ENCODE results near the gene ATP2B2.

The ATP2B2 gene

DNA sequence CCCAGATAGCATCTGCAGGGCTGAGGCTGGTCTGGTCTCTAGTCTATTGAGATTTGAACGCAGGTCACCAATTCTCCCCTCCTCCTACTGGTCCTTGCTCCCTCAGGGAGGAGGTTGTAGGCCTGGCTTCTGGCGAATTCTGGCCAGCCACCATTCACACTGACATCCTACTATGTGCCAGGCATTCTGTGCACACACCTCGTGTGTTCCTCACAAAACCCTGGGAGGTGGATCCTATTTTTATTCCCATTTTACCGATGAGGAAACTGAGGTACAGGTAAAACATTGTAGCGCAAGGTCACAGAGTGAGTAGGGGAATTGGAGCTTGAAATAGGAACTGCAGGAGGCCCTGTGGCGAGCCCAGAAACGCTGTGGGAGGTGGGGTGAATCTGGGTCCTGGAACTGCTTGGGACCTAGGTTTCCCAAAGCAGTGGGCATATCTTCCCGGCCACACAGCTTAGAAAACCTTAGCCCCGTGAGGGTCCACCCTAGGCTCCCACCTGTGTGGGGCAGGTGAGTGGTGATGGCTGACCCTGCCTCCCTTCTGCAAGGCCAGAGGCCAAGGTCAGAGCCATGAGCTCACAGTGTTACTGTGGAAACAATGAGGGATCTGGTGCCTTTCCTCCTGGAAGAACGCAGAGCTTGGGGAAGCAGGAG is 4.8 kb upstream of the ATP2B2 start:
- no peak for DNase-seq

DNA sequence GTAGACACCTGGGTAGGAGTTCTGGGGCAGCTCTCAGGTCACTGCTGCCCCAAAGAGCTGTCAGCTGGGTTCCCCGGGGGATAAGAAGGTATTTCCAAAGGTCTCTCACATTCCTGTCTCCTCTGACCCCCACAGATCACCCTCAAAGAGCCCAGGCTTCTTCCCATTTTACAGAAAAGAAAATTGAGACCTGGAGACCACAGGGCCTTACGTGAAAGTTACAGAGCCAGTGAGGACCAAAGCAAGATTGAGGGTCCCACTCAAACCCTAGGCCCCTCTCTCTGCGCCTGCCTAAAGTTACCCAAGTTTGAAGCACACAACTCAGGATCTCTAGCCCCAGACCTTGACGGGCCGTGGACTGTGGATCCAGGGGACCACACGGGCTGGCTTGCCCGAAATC is 3.9 kb upstream of the ATP2B2 start:
- DNase-seq: no peak

DNA sequence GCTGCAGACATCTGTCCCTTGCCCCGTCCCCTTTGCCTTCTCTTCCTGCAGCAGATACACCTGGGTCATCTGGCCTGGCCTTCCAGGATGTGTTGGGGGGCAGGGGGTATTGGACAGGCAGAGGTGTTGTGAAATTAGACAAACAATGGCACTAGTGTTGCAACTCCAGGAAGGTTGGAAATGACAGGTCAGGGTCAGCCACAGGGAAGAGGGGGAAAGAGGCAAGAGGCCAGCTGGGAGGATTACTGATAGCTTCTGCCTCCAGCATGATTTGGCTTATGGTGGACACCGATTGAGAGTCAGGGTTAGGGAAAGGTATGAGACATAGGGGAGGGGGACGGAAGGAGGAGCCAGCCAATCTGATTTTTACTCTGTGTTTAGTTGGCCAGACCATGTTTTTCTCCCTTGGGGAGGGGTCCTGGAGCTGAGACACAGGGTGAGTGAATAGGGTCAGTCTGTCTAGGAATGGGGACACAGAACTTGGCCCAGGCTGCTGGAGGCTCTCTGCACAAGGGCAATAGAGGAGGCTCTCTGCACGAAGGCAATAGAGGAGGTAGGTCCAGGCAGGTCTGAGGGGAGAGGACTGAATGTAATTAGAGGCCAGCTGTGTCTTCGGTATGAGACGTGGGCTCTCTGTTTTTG is 3.4 kb upstream of the ATP2B2 start:
- no peak for DNase-seq

DNA sequence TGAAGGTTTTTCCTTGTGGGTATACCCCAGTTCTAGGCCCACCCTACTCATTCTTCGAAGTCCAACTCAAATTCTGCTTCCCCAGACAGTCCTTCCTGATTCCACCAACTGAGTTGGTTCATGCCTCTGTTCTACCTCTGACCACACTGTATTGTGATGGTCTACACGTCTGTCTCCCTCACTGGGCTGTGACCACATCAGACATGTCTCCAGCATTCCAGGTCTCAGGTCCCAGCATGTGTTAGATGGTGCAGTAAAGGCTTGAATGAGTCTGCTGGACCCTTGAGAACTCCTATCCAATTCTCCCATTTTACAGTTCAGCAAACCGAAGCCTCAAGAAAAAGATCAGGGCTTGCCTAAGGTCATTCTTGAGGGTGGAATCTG is 2.8 kb upstream of the ATP2B2 start:
- DNase-seq: no peak

DNA sequence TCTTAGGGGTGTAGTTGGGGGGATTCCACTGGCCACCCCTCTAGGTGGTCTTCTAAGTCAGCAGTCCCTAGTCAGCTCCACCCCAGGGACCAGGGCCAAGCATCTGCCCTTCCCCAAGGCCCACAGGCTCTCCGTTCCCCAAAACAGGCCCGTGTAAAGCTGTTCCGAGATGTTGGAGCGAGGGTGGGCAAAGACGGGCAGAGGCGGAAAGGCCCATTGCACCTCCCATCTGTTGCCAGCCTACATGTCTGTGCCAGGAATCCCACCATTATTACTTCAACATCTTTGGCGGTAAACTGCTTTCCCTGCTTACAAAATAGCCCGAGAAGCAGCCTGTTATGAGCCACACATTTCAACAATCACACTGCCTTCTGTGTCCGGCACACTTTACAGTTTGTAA is 1.9 kb upstream of the ATP2B2 start:
- DNase-seq: no peak

DNA sequence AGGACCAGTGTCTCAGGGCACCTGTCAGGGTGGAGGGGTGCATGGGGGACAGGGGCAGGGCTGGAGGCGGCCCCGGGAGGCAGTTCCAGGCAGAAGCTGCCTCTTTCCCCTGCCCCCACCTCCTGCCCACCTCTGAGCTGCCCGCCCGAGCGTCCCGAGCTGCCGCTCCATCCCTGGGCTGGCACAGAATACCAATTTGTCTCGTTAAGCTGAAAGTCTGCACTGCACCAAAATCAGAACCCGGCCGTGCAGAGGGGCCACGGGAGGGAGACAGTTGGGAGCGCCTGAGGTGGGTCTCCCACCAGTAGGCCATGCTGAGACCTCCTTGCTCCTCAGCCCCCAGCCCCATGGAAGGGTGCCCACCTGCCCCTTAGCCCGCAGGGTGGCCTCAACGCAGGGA is 1.3 kb upstream of the ATP2B2 start:
- no peak for DNase-seq

DNA sequence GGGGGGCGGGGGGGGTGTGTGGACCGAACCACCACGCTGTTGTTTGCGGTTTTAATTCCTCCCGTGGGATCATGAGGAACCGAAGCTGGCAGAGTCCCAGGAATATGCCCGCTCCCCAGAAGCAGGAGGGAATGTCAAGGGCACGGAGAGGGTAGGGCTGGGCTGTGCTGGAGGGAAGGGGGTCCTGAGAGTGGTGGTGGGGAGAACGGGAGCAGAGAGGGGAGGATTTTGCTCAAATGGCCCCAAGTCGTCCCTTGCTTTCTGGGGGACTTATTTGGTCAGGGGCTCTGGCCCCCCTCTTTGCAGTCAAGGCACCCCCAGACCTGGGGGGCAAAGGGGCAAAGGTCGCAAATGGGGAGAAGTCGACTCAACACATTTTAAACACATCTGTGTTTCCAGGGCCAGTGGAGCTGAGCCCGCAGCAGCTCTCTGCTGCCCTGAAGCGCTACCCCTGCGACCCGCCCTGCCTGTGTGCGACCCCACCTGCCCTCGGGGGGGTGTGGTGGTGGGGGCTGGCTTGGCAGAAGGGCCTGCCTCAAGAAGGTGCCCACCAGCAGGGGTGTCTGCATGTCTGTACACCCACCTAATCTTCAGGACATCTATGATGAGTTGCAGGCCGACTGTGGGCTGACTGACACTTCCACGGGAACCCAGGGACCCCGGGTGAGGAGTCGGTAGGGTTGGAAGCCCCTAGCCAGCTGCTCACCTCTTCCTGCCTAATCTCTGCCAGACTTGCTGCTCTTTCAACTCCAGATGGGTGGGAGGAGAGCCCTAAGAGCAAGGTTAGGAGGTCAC is 602 bp upstream of the ATP2B2 start:
- no peak for DNase-seq

DNA sequence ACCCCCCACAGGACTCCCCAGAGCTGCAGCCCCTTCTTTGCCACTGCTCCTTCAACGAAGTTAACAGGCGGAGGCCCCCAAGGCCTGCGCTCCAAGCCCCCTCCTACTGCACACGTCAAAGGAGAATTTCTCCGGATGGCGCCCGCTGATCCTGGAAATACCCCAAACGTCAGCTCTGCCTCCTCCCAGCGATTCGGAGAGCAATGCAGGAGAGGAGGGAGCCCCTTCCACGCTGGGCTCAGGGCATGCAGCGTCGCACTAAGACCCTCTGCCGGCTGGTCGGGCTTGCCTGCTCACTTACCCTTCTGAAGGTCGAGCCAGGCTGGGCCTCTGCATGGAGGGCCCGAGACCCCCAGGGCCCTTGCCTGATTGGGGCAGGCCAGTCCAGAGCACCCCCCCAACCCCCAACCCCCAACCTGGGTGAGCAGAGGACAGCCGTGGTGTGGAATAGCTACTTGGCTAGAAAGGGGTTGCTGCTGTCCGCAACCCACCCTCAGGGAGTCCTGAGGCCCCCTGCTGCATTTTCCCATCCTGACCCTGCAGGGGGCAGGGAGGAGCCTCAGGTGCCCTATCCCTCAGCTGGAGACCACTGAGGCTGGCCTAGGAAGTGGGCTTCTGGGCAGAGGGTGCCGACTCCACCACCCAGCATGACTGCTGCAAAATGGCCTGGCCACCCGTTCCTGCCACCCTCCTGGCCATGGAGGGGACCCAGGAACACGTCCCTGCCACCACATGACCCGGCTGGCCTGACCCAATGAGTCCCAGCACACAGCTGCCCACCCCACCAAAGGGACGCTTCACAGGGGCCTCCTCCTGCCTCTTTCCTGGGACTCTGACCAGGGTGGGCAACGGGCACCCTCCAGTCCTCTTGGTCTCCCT is 976 bp downstream of the ATP2B2 start:
- DNase-seq: no peak

DNA sequence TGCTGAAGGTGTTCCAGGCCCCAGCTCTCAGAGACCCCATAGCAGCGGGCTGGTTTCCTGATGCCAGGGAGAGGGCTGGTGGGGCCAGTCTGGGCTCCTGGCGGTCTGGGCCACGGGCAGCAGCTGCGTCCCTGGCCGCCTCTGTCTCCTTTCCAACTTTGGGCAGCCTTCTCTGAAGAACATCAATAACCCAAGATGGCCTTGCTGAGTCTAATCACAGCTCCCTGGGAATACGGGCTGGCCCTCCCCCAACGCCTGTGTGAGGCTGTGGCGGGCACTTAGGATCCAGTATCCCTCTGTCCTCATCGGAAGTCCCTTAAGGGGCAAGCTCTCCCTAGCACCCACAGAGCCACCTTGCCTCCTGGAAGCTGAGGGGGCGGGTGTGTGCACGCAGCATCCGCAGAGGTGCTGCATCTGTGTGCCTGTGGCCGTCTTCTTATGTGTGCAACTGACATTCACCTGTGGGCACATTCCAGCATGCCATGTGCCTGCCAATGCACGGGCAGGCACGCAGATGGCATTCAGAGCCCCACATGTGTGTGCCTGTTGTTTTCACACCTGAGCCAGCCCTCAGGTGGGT is 2.1 kb downstream of the ATP2B2 start:
- DNase-seq: no peak

DNA sequence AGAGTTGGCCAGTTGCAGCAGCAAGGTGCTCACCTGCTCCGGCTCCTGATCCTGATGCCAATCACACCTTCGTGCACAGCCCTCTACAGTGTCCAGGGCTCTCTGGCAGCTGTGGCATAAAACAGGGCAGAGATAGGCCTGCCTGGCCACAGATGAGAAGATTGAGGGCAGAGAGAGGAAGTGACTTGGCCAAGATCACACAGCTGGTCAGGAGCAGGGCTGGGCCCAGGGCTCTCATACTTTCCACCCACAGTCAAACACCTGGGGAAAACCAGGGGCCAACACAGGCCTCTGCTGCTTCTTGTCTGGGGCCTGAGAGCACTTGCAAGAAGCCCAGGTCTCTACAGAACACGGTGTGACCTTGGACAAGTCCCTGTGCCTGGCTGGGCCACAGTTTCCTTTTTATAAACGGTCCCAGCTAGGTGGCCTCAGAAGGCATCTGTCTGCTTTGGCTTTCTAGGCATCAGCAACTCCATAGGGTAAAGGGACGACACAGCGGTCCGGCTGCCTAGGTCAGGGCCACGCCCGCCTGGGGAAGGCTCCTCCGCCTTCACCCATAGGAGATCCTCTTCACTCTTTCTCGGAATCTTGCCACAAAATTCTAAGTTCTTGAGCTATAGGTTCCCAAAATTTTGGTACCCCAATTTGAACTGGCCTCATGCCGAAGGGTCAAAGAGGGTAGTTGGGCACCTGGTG is 3.1 kb downstream of the ATP2B2 start:
- DNase-seq: no peak

DNA sequence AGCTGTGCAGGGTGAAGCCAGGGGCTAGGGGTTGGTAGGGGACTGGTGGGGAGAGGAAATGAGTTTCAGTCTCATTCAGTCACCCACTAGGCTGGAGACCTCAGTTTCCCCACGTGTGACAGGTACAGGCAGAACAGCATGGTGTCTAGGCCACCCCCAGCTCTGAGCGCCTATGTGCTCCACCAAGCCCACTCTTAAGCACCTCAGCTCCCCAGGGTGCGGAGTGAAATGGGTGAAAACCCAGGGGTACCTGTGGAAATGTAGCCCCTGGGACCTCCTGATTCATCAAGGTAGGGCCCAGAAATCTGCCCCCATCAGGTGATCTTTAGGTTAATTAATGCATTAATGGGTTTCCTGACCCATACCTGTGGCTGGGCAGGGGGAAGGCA is 3.7 kb downstream of the ATP2B2 start:
- DNase-seq: no peak

DNA sequence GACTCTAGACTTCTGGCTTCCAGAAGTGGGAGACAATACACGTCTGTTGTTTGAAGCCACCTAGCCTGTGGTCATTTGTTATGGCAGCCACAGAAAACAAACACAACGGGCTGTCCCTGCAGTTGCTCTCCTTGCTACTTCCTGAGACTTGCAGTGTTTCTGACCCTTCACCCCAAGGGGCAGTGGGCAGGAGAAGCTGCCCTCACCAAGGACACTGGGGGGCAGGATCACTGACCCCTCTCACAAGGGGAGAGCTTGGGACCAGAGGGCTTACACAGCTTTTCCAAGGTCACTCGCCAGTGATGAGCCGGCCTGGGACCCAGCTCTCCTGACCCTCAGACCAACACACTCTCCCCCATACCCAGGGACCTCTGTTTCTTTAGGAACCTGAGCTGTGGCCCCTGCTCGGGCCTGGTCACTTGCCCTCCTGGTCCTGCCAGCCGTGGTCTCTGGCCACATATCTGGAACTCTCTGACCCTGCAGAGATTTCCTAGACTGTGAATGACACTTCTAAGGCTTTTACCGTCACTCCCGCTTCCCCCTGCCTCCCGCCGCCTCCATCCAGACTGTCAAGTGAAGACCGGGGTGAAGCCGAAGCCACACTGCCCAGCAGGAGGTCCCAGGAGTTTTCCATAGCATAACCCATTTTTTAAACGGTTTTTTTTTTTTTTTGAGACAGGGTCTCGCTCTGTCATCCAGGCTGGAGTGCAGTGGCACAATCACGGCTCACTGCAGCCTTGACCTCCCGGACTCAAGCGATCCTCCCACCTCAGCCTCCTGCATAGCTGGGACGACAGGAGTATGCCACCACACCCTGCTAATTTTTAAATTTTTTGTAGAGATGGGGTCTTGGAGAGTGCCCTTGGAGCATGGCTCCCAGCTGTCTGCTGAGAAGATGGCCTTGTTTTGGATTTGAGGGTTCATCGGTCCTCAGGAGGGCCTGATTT is 4.4 kb downstream of the ATP2B2 start:
- no peak for DNase-seq

DNA sequence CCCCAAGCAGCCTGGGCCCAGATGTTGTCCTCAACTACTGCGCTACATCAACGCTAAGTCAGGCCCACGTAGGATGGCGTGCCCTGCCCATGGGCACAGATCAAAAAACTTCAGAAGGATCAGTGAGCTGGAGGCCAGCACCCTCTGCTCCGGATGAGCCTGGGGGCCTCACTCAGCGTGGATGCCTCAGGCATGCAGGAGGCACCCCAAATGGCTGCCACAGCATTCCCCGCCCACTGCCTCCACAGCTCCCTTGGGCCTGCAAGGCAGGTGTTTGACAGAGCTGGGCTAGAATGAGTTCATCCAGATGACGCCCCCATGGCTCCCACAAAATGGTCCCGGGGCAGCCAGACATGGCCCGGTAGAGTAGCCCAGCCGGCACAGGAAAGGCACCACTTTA is 7.1 kb downstream of the ATP2B2 start:
- DNase-seq: no peak

DNA sequence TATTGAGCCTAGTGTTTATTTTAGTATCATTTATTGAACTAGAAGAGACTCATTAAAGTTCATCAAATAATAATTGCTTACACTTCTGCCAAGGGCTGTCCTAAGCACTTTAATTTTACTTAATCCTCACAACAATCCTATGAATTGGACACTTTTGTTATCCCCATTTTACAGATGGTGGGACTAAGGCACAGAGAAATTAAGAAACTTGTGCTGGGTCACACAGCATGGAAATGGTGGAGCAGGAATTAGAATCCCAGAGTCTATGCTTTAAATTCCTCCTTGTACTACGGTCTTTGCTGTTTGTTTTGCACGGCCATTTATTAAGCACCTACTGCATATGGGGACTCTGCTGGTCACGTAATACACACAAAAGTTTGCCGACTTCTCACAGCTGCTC is 7.9 kb downstream of the ATP2B2 start:
- no peak for DNase-seq

DNA sequence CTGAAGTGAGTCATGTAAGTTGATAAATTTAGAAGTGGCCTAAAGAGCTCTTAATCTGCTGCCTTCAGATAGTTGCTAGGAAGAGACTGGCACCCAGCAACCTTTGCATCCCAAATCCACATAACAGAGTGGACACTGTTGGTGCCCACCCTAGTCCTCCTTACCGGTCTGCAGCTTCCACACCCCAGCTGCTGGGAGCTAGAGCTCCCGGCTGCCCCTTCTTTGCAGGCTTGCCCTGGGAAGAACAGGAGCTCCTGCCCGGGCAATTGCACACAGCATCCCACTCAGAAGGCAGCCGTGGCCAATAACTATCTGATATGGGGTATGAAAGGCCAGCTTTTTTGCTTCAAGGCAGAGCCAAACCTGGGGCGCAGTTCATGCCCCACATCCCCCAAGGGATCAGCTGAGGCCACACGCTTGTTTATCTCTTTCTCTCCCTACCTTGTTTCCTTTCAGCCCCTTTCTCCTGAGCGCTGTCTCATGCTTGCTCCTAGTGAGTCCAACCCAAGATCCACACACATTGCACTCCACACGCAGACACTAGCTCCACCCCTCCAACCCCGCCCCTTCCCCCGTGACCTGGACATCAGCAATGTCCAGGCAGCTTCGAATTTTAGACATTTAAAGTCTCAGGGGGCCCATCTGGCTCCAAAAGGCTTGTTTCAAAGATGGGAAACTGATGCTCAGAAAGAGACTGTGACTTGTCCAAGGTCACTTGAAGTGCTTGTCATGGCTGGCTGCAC is 9.1 kb downstream of the ATP2B2 start:
- DNase-seq: no peak

DNA sequence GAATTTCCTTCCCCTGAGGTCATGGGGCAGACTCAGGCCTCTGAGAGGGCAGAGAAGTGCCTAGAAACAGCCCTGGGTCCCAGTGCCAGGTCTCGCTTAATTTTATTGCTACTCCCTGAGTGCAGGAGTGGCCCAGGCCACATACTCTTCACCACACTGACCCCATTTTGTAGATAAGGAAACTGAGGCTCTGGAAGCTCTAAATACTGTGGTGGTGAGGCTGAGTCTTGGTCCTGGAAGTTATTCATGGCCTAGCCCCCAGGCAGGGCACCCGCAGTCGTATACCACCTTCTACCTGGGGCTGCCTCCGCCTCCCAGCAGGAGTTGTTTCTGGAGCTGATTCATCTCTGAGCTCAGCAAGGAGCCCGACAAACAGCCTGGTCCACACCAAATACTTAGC is 9.8 kb downstream of the ATP2B2 start:
- no peak for DNase-seq

DNA sequence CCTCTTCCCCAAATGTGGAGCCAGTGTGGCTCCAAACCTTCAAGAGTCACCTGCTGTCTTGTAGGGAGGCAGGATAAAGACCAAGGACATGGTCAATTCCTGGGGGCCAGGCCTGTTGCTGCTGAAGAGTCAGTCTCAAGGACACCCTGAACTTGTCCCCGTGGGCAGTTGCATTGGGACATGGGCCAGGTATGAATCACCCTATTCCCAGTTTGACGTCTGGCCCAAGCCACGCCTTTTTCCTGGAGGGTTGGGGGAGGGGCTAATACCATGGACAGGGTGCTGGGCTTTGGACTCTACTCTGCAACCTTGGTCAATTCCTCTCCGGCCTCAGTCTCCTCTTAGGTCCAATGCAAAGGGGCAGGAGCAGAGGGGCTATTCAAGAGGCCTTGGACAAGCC is 10.4 kb downstream of the ATP2B2 start:
- no peak for DNase-seq

DNA sequence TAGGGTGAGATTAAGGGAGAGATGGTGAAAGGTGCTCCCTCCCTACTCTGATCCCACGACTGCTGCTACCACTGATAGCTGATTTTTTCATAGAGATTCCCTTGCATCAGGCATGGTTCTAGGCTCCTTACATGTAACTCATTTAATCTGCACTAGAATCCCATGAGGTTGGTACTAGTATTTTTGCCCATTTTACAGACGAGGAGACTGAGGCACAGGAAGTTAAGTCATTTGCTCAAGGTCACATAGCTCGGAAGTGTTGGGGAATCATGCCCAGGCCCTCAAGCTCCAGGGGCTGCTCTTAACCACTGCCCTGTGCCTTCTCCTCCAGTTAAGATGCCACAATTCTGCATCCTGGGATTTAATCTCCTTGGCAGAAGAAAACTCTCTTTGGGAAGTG is 11.2 kb downstream of the ATP2B2 start:
- DNase-seq: no peak

DNA sequence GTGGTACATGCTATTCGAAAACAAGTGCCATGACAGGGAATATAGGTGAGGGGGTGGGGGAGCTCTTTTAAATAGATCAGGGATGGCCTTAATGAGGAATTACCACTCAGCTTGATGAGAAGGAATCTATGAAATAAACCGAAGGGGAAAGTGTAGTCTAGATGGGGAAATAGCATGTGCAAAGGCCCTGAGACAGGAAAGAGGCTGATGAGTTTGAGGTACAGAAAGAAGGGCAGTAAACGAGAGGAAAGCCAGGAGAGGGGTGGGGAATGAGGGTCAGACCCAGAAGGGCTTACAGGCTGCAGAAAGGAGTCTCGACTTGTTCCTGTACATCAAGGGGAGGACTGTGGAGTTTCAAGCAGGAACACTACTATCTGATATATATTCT is 12.2 kb downstream of the ATP2B2 start:
- no peak for DNase-seq

All from hippocampal formation (tissue), 2 donors.